Spleen (tissue), 11 donors: Measurements from ENCODE around the gene USP20. TPM values are rescaled to one million over a fixed set of nuclear protein-coding genes. Genes with fewer than 3 reads are reported as not detected.

Experiments
- DNase-seq: peaks from one replicate; pipeline ENCODE4 v3.0.0-alpha.2; 2020
- H3K27ac ChIP-seq, 8 donors: fragments of 200-600 bp; sonication (generic) in 7 of 8; 1 replicate in 4 of 8; 2 replicates in 4 of 8; pipeline versions ENCODE4 v1.5.0 to v1.8.0; 2016 to 2021; ENCODE audit warnings: inconsistent platforms in 4 of 8, mild to moderate bottlenecking in 4 of 8, moderate library complexity in 1 of 8
- H3K27me3 ChIP-seq, 7 donors: fragments of 200-600 bp; sonication (generic) in 6 of 7; replicated peaks in 1 of 7; 1 replicate in 4 of 7; 2 replicates in 3 of 7; pipeline versions ENCODE4 v1.5.0 to v1.8.0; 2016 to 2021; ENCODE audit warnings: inconsistent platforms in 3 of 7, mild to moderate bottlenecking in 1 of 7
- H3K36me3 ChIP-seq, 6 donors: fragments of 200-600 bp; sonication (generic) in 5 of 6; 1 replicate in 4 of 6; 2 replicates in 2 of 6; pipeline versions ENCODE4 v1.5.0 to v1.8.0; 2016 to 2021; ENCODE audit warnings: inconsistent platforms in 2 of 6
- H3K4me1 ChIP-seq, 6 donors: fragments of 200-600 bp; sonication (generic) in 5 of 6; 1 replicate in 3 of 6; 2 replicates in 3 of 6; pipeline versions ENCODE4 v1.5.0 to v1.8.0; 2016 to 2021; ENCODE audit warnings: inconsistent platforms in 3 of 6
- H3K4me3 ChIP-seq, 8 donors: fragments of 200-600 bp; sonication (generic) in 7 of 8; 1 replicate in 4 of 8; 2 replicates in 4 of 8; pipeline versions ENCODE4 v1.5.0 to v1.8.0; 2016 to 2021; ENCODE audit warnings: inconsistent platforms in 4 of 8, mild to moderate bottlenecking in 4 of 8, moderate library complexity in 2 of 8
- H3K9me3 ChIP-seq, 8 donors: fragments of 200-600 bp; sonication (generic) in 7 of 8; 1 replicate in 4 of 8; 2 replicates in 4 of 8; pipeline versions ENCODE4 v1.5.0 to v1.8.0; 2016 to 2021; ENCODE audit warnings: inconsistent platforms in 4 of 8
- CTCF ChIP-seq, 11 experiments: fragments of 200-600 bp in 7 of 11; fragments of 450-650 bp in 4 of 11; sonication (generic) in 4 of 11; IDR thresholded peaks in 8 of 11; conservative IDR thresholded peaks in 3 of 11; 1 replicate in 7 of 11; 2 replicates in 4 of 11; pipeline versions ENCODE4 v1.4.0 to v1.8.0; 2016 to 2021; ENCODE audit warnings: antibody characterized with exemption in 11 of 11, inconsistent platforms in 4 of 11, mild to moderate bottlenecking in 1 of 11
- POLR2A ChIP-seq, 3 donors: fragments of 450-650 bp; IDR thresholded peaks; one replicate each; pipeline ENCODE4 v1.5.1; 2017; ENCODE audit warnings: antibody characterized with exemption in 3 of 3, mild to moderate bottlenecking in 1 of 3
- POLR2AphosphoS5 ChIP-seq, 3 donors: sonication (generic); formaldehyde crosslinking; IDR thresholded peaks; one replicate each; pipeline ENCODE4 v1.5.1; 2017; ENCODE audit warnings: antibody characterized with exemption in 3 of 3
- WGBS, 5 donors: extraction: QIAGEN DNeasy Blood & Tissue Kit in 3 of 5; methylation state at CpG; one replicate each; pipeline versions ENCODE4 v1.1.5 to v1.1.7; 2013 to 2018; 5-methylcytosine and 5-hydroxymethylcytosine counted together
- intact Hi-C: fragments of 100-400 bp; cut with DNase I; formaldehyde crosslinking; loops from one replicate; pipeline ENCODE4 v1.15.0; 2023; ENCODE audit warnings: low total_unique reads
- polyA plus RNA-seq, 3 donors: library from polyadenylated mRNA; stranded (reverse); fragments of 200-250 nt; gene quantifications; one replicate each; pipeline ENCODE4 v1.2.1, GENCODE V29; 2013
- total RNA-seq, 7 donors: library from RNA; depleted of rRNA in 3 of 7; stranded (reverse); fragments of >200 nt in 3 of 7; fragmentation: NEBNext Ultra II Directional in 4 of 7; extraction: Animal tissue kit (Norgen Biotek cat#: 25700) in 4 of 7; gene quantifications; one replicate each; pipeline versions ENCODE4 v1.1.0 to v1.2.1, GENCODE V29; 2016 to 2021
- donor health status: healthy with polysubstance abuse.
- donor health status: DM: no; HTN: no; CAD: no; lungs with moderate emphysema.
- donor health status: DM: no; HTN: no; CAD: no.
- donor health status: Bipolar disorder and iron deficiency.
- donor health status: healthy.
- donor health status: DM: no; HTN: no; CAD: no.
- donor health status: DM: yes; HTN: yes; CAD: no.

USP20 gene
- total and polyA plus RNA-seq, 10 donors, result 29.7 to 83.7 (median 41.3) TPM

- H3K4me1 ChIP-seq, result peaks cover 0 to 42% (median 20%) of the 10 kb centered on the region in 6 donors
- DNase-seq, result no peak
- H3K27ac ChIP-seq, result peak overlapping the region in 2 of 8 donors; percentile 18 to 42
- intact Hi-C loops, result no loop called here
- 58 to 74% (median 64%) methylated on average over 9 to 11 of the region's 11 CpGs for WGBS, 5 donors
- no peaks in the 10 kb centered on the region for H3K27me3 ChIP-seq
- H3K36me3 ChIP-seq, result peaks cover 5 to 97% (median 57%) of the 10 kb centered on the region in 6 donors
- H3K9me3 ChIP-seq, result no peaks in the 10 kb centered on the region
- TF ChIP-seq POLR2AphosphoS5 (IDR thresholded peaks at IDR 0.05) (no peak), CTCF (IDR thresholded peaks at IDR 0.05 in 8 of 11, conservative IDR thresholded peaks at IDR 0.05 in 3 of 11) (no peak), POLR2A (IDR thresholded peaks at IDR 0.05) (no peak)
- H3K4me3 ChIP-seq, result no peak overlapping the region
Measured at GRCh38 chr9:129860653-129861446, 25.6 kb downstream of the USP20 start.

- TF ChIP-seq CTCF (IDR thresholded peaks at IDR 0.05 in 8 of 11, conservative IDR thresholded peaks at IDR 0.05 in 3 of 11), result no peak
- no peaks in the 10 kb centered on the region for H3K27me3 ChIP-seq
- no peaks in the 10 kb centered on the region for H3K9me3 ChIP-seq
- intact Hi-C loops, result no loop called here
- H3K4me1 ChIP-seq, result peaks cover 0 to 48% (median 22%) of the 10 kb centered on the region in 6 donors
- no peak overlapping the region for H3K4me3 ChIP-seq
- H3K36me3 ChIP-seq, result peaks cover 5 to 97% (median 54%) of the 10 kb centered on the region in 6 donors
- WGBS, 5 donors, result 83 to 92% (median 84%) methylated on average over 10 to 12 of the region's 12 CpGs
- H3K27ac ChIP-seq, result peak overlapping the region in 1 of 8 donors; percentile 42
- DNase-seq, result no peak
Measured at GRCh38 chr9:129861447-129861827, 26.2 kb downstream of the USP20 start.

GRCh38 chr9:129863059-129863690 is 27.9 kb downstream of the USP20 start:
- H3K4me3 ChIP-seq, result no peak overlapping the region
- intact Hi-C loops, result no loop called here
- H3K36me3 ChIP-seq, result peaks cover 2 to 97% (median 41%) of the 10 kb centered on the region in 6 donors
- 18 to 39% (median 24%) methylated on average over 13 to 14 of the region's 14 CpGs for WGBS, 5 donors
- no peaks in the 10 kb centered on the region for H3K27me3 ChIP-seq
- TF ChIP-seq POLR2AphosphoS5 (IDR thresholded peaks at IDR 0.05) (peak; percentile 48 to 64 (median 63)), POLR2A (IDR thresholded peaks at IDR 0.05) (no peak), CTCF (IDR thresholded peaks at IDR 0.05 in 8 of 11, conservative IDR thresholded peaks at IDR 0.05 in 3 of 11) (no peak)
- H3K4me1 ChIP-seq, result peaks cover 0 to 65% (median 31%) of the 10 kb centered on the region in 6 donors
- H3K27ac ChIP-seq, result peak overlapping the region; percentile 8 to 78 (median 52)
- H3K9me3 ChIP-seq, result no peaks in the 10 kb centered on the region
- DNase-seq, result peak; percentile 83
